Forelimb muscle (tissue), 1 donor: ENCODE measurements around the gene FAM168A. TPM values are rescaled to one million over a fixed set of nuclear protein-coding genes. Genes with fewer than 3 reads are reported as not detected.

Experiments
- DNase-seq: peaks from one replicate; pipeline ENCODE4 v3.0.0-alpha.2; 2013; ENCODE audit warnings: low read depth
- polyA plus RNA-seq: library from polyadenylated mRNA; unstranded; fragments of 120-200 nt; gene quantifications from one replicate; pipeline ENCODE4 v1.2.1, GENCODE V29; 2013; ENCODE audit not compliant: insufficient read length

FAM168A gene
- polyA plus RNA-seq, 1 donor: 22.6 TPM

DNA sequence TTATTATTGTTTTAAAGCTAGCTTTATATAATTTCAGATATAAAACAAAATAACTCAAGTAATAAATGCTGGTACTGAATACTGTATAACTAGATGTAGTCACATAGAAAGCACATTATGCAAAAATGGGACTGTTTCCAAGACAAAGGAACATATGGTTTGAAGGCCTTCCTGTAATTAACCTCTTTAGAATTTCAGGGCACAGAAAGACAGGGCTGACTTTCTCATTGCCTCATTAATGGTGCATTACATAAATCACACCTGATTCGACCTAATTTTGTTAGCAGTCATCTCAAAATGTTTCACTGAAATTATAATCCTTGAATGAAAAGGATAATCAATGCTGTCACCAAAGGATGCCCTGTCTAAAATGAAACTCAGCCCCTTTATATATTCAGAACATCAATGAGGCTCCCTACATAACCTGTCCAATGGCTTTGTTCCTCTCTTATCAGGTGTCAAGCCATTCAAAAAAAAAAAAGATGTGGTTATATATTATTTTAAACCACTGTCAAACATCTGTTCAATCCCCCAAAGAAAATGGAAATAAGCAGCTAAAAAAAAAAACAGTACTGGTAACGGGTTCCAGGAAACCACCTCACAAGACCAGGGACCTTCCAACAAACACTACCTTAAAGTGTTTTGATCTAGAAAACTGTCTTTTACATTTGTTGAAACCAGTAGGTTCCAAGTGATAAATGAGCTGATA is 77.4 kb downstream of the FAM168A start:
- peak; percentile 6 for DNase-seq

GRCh38 chr11:73519266-73519665 is 78.6 kb downstream of the FAM168A start:
- DNase-seq: no peak

DNA sequence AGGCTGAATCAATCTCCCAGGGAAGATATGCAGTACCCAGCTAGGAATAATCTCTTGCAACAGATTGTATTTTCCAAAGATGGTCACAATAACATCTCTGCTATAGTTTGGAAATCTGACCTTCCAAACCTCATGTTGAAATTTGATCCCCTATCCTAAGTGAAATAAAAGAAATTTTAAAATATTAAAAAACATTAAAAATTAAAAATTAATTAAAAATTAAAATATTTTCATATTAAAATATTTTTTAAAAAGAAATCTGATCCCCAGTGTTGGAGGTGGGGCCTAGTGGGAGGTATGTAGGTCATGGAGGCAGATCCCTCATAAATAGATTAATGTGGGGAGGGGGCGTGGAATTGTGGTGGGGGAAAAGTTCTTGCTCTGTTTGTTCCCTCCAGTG is 79.7 kb downstream of the FAM168A start:
- no peak for DNase-seq

GRCh38 chr11:73516080-73516479 is 81.8 kb downstream of the FAM168A start:
- no peak for DNase-seq

GRCh38 chr11:73513707-73514106 is 84.2 kb downstream of the FAM168A start:
- no peak for DNase-seq

DNA sequence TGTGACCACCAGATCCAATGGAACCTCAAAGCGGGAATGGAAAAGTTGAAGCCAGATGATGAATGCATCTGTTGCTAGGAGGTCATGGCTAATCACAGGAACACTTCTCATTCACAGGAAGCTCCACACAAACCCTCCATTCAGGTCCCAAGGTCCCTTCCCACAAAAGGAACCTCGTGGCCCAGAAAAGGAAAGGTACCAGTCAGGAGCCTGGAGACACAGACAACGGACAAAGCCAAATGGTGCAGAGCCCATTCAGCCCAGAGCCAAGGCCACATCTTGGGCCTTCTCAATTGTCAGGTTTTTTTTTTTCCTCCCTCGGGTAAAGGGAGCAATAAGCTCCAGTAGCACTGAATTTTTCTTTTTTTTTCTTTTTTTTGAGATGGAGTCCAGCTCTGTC is 87.0 kb downstream of the FAM168A start:
- DNase-seq: no peak

- no peak for DNase-seq
These were observed 87.8 kb downstream of the FAM168A start for GRCh38 chr11:73510106-73510505.

DNA sequence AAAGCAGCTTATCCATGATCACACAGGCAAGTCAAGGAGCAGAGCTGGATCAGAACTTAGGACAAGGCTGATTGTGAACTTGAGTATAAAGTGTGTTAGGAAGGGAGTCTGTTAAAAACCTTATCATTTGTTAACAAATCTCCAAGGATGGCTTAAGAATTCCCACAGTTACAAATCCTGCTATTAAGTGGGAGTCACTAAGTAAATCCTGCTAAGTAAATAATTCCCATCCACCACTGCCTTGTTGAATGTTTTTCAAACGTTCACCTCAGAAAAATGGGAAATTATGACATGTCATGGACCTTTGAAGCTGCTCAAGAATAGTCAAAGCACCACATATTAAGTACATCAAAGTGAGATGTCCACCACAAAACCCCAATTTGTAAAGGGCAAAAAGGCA is 88.7 kb downstream of the FAM168A start:
- no peak for DNase-seq

GRCh38 chr11:73508243-73509176 is 89.4 kb downstream of the FAM168A start:
- DNase-seq: no peak

DNA sequence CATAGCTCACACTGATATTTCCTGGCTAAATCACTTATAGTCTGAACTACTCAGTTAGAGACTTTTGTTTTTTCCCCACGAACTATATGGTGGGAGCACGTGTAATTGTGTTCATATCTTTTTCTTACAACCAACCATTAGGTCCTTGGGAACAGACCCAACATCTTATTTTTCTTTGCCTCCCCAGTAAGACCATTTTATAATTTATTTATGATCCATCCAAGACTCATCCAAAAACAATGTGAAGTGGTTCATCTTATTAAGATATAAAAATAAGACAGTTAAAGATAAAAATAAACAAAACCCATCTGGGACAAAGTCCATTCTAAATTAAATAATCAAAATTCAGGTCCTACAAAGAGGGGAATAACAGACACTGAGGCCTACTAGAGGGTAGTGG is 90.8 kb downstream of the FAM168A start:
- DNase-seq: no peak

DNA sequence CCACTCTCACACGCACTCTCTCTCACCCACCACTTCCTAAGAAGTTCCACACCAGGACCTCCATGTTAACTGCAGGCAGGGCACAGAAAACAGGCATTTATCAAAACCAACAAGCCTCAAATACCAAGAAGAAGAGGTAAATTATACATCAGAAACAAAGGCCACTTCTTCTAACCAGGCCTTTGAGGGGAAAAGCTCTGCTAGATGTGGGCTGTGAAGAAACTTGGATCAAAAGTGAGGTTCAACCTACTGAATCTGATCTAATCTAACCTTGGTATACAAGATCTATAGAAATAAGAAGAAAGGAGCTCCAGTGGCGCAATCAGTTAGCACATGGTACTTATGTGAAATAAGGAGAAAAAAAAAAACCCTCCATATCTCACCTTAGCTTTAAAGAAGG is 91.9 kb downstream of the FAM168A start:
- no peak for DNase-seq

GRCh38 chr11:73498343-73498742 is 99.6 kb downstream of the FAM168A start:
- DNase-seq: no peak

GRCh38 chr11:73496134-73496533 is 101.8 kb downstream of the FAM168A start:
- DNase-seq: no peak

DNA sequence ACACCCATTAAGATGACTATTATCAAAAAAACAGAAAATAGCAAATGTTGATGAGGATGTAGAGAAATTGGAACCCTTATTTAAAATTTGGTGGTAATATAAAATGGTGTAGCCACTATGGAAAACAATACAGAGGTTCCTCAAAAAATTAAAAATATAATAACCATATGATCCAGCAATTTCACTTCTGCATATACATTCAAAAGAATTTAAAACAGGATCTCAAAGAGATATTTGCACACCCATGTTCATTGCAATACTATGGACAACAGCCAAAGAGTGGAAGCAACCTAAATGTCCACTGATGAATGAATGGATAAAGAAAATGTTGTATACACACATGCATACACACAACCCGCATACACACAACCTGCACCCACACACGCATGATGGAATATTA is 102.2 kb downstream of the FAM168A start:
- no peak for DNase-seq

GRCh38 chr11:73493956-73494598 is 103.8 kb downstream of the FAM168A start:
- no peak for DNase-seq

DNA sequence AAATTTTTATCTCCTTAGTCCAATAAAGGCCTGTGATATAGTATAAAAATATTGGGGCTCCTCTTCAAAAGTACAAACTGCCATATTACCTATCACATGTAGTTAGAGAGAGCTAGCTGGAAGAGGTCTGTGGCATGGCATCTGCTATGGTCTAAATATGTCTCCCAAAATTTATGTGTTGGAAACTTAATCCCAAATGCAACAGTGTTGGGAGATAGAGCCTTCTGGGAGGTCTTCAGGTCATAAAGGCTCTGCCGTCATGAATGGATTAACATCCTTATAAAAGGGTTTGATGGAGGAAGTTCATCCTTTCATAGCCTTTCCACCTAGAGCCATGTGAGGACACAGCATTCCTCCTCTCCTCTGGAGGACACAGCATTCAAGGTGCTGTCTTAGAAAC is 116.3 kb downstream of the FAM168A start:
- DNase-seq: no peak

GRCh38 chr11:73480677-73481076 is 117.2 kb downstream of the FAM168A start:
- DNase-seq: no peak

GRCh38 chr11:73478737-73479347 is 119.1 kb downstream of the FAM168A start:
- no peak for DNase-seq

DNA sequence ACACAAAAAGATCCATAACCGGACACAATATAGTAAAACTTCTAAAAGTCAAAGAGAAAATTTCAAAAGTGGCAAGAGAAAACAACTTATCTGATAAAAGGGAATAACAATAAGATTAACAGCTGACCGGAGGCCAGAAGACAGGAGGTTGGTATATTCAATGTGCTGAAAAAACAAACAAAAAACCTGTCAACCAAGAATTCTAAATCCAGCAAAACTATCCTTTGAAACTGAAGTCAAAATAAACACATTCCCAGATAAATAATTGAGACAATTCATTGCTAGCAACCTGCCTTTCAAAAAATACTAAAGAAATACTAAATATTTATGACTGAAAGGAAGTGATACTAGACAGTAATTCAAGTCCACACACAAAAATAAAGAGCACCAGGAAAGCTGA is 120.4 kb downstream of the FAM168A start:
- DNase-seq: no peak

- no peak for DNase-seq
These were observed 122.3 kb downstream of the FAM168A start for GRCh38 chr11:73475549-73476095.

DNA sequence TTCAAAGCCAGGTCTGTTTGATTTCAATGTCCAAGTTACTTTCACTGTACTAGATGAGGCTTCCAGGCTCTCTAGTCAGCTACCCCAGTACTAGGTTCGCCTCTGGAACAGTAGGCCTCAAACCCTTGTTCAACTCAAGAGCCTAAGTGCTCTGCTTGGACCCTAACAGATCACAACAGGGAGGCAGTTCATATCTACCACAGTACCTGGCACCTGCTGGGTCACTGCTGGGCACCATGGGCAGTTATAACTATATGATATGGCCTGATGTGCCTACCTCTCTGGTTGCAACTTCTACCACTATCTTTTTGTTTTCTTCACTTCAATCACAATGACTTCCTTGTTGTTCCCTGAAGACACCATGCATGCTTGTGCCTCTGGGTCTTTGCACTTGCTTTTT is 124.7 kb downstream of the FAM168A start:
- DNase-seq: no peak
